Aorta (tissue), 5 donors: ENCODE results near the gene ZCCHC17. TPM values are rescaled to one million over a fixed set of nuclear protein-coding genes. Genes with fewer than 3 reads are reported as not detected.

Experiments
- ATAC-seq: fragments of 200-7000 bp; cut with Tn5 transposase; one replicate; pipeline ENCODE4 v1.9.1; 2022; ENCODE audit warnings: moderate library complexity; ENCODE audit not compliant: low FRiP score
- DNase-seq, 2 donors: peaks; one replicate each; pipeline ENCODE4 v3.0.0-alpha.2; 2020
- H3K27ac ChIP-seq, 2 donors: one replicate each; pipeline ENCODE4 v1.5.1; 2013; ENCODE audit warnings: low read length in 2 of 2, mild to moderate bottlenecking in 2 of 2, moderate library complexity in 2 of 2, control low read depth in 1 of 2, inconsistent platforms in 1 of 2, low read depth in 1 of 2
- H3K27me3 ChIP-seq, 2 donors: one replicate each; pipeline ENCODE4 v1.6.1; 2013; ENCODE audit warnings: control low read depth in 1 of 2, low read length in 1 of 2, mild to moderate bottlenecking in 1 of 2, moderate library complexity in 1 of 2; ENCODE audit not compliant: insufficient read depth in 2 of 2, control insufficient read depth in 1 of 2
- H3K36me3 ChIP-seq, 2 donors: one replicate each; pipeline ENCODE4 v1.6.1; 2013; ENCODE audit warnings: control low read depth in 1 of 2, low read length in 1 of 2, mild to moderate bottlenecking in 1 of 2; ENCODE audit not compliant: insufficient read depth in 2 of 2, control insufficient read depth in 1 of 2
- H3K4me1 ChIP-seq, 2 donors: one replicate each; pipeline ENCODE4 v1.6.1; 2013; ENCODE audit warnings: low read length in 2 of 2, control low read depth in 1 of 2, mild to moderate bottlenecking in 1 of 2, moderate library complexity in 1 of 2; ENCODE audit not compliant: insufficient read depth in 2 of 2, control insufficient read depth in 1 of 2
- H3K4me3 ChIP-seq, 2 donors: one replicate each; pipeline ENCODE4 v1.5.1; 2013; ENCODE audit warnings: low read length in 2 of 2, control low read depth in 1 of 2, mild to moderate bottlenecking in 1 of 2
- H3K9me3 ChIP-seq: one replicate; pipeline ENCODE4 v1.6.1; 2013; ENCODE audit warnings: mild to moderate bottlenecking, low read length; ENCODE audit not compliant: control insufficient read depth
- WGBS, 2 donors: extraction: QIAGEN DNeasy Blood & Tissue Kit; methylation state at CpG; one replicate each; pipeline ENCODE4 v1.1.7; 2013; 5-methylcytosine and 5-hydroxymethylcytosine counted together
- intact Hi-C, 2 donors: fragments of 100-400 bp; cut with DNase I; formaldehyde crosslinking; loops; one replicate each; pipeline versions ENCODE4 v1.14.2 to v1.15.0; 2022
- polyA plus RNA-seq, 2 donors: library from polyadenylated mRNA; stranded (reverse); fragments of 200-250 nt; gene quantifications; one replicate each; pipeline ENCODE4 v1.2.3, GENCODE V29; 2013
- total RNA-seq, 2 donors: library from RNA; stranded (reverse); fragmentation: NEBNext Ultra II Directional; extraction: Animal tissue kit (Norgen Biotek cat#: 25700); gene quantifications; one replicate each; pipeline ENCODE4 v1.2.1, GENCODE V29; 2021
- donor health status: healthy with polysubstance abuse.
- donor health status: Bipolar disorder and iron deficiency.
- donor health status: DM: no; HTN: no; CAD: no.
- donor health status: DM: no; HTN: no; CAD: no.
- donor health status: DM: yes; HTN: yes; CAD: no.

Gene ZCCHC17
- total and polyA plus RNA-seq, 4 donors: 17.7 to 31.7 (median 25.5) TPM

DNA sequence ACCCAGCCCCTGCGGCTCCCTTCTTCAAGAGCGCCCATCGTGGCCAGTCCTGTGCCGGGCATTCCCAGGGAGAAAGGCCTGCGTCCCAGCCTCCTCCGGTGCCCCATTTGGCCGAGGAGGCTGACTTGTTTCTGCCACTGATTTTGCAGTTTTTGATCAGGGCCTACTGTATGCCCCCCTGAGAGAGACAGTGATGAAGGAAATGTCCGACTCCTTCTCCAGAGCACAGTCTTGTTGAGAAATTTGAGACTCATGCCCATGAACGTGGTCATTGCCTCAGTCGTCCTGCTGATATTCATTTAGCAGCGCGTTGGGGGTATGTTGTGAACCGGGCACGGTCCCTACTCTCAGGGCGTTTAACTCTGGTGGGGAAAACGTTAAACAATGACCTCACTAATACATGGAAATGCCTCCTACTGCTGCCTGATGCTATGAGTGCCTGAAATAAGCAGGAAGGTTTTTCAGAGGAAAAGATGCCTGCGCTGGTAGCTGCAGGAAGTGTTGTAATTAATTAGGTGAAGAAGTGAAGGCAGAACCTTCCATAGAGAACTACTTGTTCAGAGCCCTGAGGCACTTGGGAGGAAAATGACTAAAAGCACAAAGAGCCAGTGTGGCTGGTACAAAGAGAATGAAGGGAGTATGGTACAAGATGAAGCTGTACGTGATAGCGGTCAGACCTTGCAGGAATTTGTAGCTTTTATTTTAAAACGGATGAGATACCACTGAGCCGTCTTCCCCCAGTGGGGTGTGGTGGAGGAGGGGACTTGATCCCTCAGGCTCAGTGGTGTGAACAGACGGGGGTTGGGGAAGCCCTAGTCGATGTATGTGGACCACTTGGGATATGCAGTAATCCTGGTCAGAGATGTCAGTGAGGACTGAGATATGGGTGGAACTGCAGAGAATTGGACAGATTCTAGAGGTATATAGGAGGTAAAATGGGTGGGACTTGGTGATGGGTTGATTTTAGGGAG lies 730 bp downstream of the ZCCHC17 start:
- peak overlapping the region; percentile 8 to 41 for H3K4me3 ChIP-seq
- intact Hi-C loops: loop anchor here (10.0 kb wide), 3 partner anchors 117 to 133 kb away; partner anchors contain the start of gene SERINC2 (in 1 of the 2)
- 2 to 3% methylated on average over 23 of the region's 23 CpGs for WGBS, 2 donors
- H3K4me1 ChIP-seq: peaks cover 2 to 4% of the 10 kb centered on the region in 2 donors
- DNase-seq: no peak
- no peaks in the 10 kb centered on the region for H3K27me3 ChIP-seq
- no peaks in the 10 kb centered on the region for H3K9me3 ChIP-seq
- H3K36me3 ChIP-seq: no peaks in the 10 kb centered on the region
- peak overlapping the region in 1 of 2 donors; percentile 34 for H3K27ac ChIP-seq
- peak; percentile 12 for ATAC-seq

DNA sequence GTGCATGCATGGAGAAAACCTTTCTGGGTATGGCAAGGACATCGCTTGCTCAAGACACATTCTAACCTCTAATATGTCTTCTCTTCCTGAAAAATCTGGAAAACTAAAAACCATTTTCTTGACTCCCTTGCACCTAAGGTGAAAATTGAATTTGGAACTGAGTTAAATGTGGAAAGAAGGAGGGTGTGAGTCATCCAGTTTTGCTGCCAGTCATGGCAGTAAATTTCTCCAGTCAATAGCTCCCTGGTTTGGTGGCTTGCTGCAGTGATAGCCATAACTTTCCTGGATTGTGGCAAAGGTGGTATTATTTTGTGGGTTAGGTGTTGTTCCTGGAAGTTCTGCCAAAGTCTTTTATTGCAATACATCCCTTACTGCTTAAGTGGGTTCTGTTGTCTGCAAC lies 2.5 kb downstream of the ZCCHC17 start:
- no peak overlapping the region for H3K4me3 ChIP-seq
- intact Hi-C loops: loop anchor here (10.0 kb wide), 3 partner anchors 115 to 135 kb away; partner anchors contain the start of gene SERINC2 (in 1 of the 2)
- no peak for DNase-seq
- no peak overlapping the region for H3K27ac ChIP-seq
- 94 to 96% methylated on average over 1 of the region's 1 CpG for WGBS, 2 donors
- H3K4me1 ChIP-seq: peaks cover 2 to 4% of the 10 kb centered on the region in 2 donors
- H3K36me3 ChIP-seq: no peaks in the 10 kb centered on the region
- ATAC-seq: no peak
- no peaks in the 10 kb centered on the region for H3K9me3 ChIP-seq
- H3K27me3 ChIP-seq: no peaks in the 10 kb centered on the region

DNA sequence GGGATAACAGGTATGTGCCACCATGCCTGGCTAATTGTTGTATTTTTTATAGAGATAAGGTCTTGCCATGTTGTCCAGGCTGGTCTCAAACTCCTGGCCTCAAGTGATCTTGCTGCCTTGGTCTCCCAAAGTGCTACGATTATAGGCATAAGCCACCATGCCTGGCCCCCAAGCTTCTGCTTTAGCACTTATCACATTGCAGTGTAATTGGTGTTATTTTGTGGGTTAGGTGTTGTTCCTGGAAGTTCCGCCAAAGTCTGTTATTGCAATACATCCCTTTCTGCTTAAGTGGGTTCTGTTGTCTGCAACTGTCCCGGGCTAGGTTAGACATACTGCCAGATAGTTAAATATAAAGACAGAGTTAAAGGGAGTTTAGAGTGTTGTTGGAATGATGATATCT lies 3.4 kb downstream of the ZCCHC17 start:
- Histone ChIP-seq H3K27me3 (no peaks in the 10 kb centered on the region), H3K9me3 (no peaks in the 10 kb centered on the region), H3K36me3 (no peaks in the 10 kb centered on the region), H3K4me3 (no peak overlapping the region), H3K4me1 (peaks cover 2 to 4% of the 10 kb centered on the region in 2 donors), H3K27ac (no peak overlapping the region)
- 96 to 98% methylated on average over 3 of the region's 3 CpGs for WGBS, 2 donors
- ATAC-seq (no peak), DNase-seq (no peak)
- intact Hi-C loops: no loop called here

DNA sequence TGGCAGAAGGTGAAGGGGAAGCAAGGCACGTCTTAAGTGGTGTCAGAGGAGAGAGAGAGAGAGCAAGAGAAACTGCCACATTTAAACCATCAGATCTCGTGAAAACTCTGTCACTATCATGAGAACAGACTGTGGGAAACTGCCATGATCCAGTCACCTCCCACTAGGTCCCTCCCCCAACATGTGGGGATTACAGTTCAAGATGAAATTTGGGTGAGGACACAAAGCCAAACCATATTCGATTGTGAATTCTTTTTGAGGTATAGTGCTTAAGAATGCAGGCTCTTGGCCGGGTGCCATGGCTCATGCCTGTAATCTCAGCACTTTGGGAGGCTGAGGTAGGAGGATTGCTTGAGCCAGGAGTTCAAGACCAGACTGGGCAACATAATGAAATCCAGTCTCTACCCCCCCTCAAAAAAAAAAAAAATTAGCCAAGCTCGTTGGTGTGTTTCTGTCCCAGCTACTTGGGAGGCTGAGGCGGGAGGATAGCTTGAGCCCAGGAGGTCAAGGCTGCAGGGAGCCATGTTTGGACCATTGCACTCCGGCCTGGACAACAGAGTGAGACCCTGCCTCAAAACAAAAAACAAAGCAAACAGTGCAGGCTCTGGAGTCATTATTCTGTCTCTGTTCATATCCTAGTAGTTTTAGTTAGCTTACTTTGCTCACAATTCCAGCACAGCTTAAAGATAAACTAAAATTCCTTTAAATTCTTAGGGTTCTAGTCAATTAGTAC lies 6.0 kb downstream of the ZCCHC17 start:
- no peak for DNase-seq
- Histone ChIP-seq H3K36me3 (no peaks in the 10 kb centered on the region), H3K27ac (no peak overlapping the region), H3K9me3 (no peaks in the 10 kb centered on the region), H3K4me3 (no peak overlapping the region), H3K27me3 (no peaks in the 10 kb centered on the region), H3K4me1 (peaks cover 4% of the 10 kb centered on the region in 2 donors)
- 69 to 74% methylated on average over 7 of the region's 7 CpGs for WGBS, 2 donors
- intact Hi-C loops: no loop called here
- no peak for ATAC-seq

DNA sequence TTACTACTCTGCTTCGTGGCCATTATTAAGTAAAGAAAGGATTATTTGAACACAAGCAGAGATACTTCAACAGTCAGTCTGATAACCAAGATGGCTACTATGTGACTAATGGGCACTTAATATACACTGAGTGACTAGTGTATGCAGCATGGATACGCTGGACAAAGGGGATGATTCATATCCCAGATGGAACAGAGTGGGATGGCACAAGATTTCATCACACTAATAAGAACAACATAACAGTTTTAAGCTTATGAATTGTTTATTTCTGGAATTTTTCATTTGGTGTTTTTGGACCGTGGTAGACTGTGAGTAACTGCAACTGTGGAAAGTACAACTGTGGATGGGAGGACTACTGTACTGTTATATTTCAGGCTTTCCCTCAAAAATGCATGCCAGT lies 9.4 kb downstream of the ZCCHC17 start:
- no peak for DNase-seq
- 37 to 49% methylated on average over 3 of the region's 3 CpGs for WGBS, 2 donors
- Histone ChIP-seq H3K36me3 (no peaks in the 10 kb centered on the region), H3K27ac (no peak overlapping the region), H3K9me3 (no peaks in the 10 kb centered on the region), H3K4me3 (no peak overlapping the region), H3K27me3 (no peaks in the 10 kb centered on the region), H3K4me1 (peaks cover 0 to 4% of the 10 kb centered on the region in 2 donors)
- ATAC-seq: no peak
- intact Hi-C loops: no loop called here

DNA sequence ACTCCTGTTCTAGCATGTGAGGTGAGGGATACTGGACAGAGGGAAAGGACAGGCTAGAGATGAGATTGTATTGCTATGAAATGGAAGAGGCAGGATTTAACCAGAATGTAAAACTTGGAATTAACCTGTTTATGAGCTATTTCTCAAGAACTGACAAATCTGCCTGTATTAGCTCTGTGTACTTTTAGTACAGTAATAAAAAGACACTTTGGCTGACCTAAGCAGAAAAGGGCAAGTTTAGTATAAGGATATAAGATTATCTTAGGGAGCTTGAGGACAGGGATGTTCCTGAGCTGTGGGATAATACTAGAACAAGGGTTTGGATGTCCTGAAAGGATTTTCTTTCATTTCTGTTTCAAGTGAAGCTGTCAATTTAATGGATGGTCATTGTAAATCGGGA lies 11.2 kb downstream of the ZCCHC17 start:
- H3K36me3 ChIP-seq: no peaks in the 10 kb centered on the region
- H3K9me3 ChIP-seq: no peaks in the 10 kb centered on the region
- no peak overlapping the region for H3K4me3 ChIP-seq
- no peak overlapping the region for H3K27ac ChIP-seq
- H3K4me1 ChIP-seq: peaks cover 0 to 2% of the 10 kb centered on the region in 2 donors
- no peaks in the 10 kb centered on the region for H3K27me3 ChIP-seq
- intact Hi-C loops: no loop called here
- WGBS, 2 donors: 0 to 51% methylated on average over 1 of the region's 1 CpG
- ATAC-seq (no peak), DNase-seq (no peak)

DNA sequence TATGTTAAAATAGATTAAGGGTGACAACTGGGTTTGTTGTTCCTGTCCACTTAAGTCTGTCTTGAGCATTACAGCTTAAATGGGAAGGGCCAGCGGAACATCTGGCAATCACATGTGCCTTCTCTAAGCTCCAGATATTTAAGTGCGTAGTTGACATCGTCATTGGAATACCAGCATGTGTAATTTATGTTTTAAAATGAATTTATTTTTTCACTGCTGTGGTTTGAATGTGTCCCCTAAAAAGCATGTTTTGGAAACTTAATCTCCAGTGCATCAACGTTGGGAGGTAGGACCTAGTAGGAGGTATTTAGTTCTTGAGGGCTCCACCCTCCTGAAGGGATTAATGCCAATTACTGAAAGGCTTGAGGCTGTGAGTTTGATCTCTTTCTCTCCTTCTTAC lies 13.4 kb downstream of the ZCCHC17 start:
- WGBS, 2 donors: 68 to 78% methylated on average over 4 of the region's 4 CpGs
- Histone ChIP-seq H3K9me3 (no peaks in the 10 kb centered on the region), H3K4me3 (no peak overlapping the region), H3K27ac (no peak overlapping the region), H3K36me3 (peaks cover 0 to 2% of the 10 kb centered on the region in 2 donors), H3K4me1 (peaks cover 0 to 2% of the 10 kb centered on the region in 2 donors), H3K27me3 (no peaks in the 10 kb centered on the region)
- no peak for DNase-seq
- ATAC-seq: no peak
- intact Hi-C loops: no loop called here

DNA sequence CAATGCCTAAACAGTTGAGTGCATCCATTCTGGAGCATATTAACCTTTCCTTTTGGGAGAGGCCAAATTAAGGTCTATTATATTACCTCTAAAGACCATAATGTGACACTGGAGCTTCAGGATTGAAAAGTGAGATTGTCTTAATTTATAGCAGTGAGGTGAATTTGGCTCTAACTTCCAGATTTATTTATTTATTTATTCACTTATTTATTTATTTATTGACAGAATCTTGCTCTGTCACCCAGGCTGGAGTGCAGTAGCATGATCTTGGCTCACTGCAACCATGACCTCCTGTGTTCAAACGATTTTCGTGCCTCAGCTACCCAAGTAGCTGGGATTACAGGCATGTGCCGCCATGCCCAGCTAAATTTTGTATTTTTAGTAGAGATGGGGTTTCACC lies 19.1 kb downstream of the ZCCHC17 start:
- Histone ChIP-seq H3K4me1 (no peaks in the 10 kb centered on the region), H3K27ac (no peak overlapping the region), H3K36me3 (peaks cover 1 to 2% of the 10 kb centered on the region in 2 donors), H3K27me3 (no peaks in the 10 kb centered on the region), H3K9me3 (no peaks in the 10 kb centered on the region), H3K4me3 (no peak overlapping the region)
- DNase-seq (no peak), ATAC-seq (no peak)
- 91 to 97% methylated on average over 3 of the region's 3 CpGs for WGBS, 2 donors
- intact Hi-C loops: no loop called here
